K562 (cell line): ENCODE data around the gene AKIRIN1.

Experiments
- CREBBP ChIP-seq: IDR thresholded peaks from one replicate; pipeline ENCODE4 v1.6.1; 2012; ENCODE audit warnings: low read depth, mild to moderate bottlenecking, control low read depth, inconsistent platforms, low read length
- EGR1 ChIP-seq: fragments of 450-650 bp; conservative IDR thresholded peaks from 2 replicates; pipeline ENCODE4 v1.6.1; 2017; ENCODE audit warnings: mild to moderate bottlenecking
- PML ChIP-seq: IDR thresholded peaks from 2 replicates; pipeline ENCODE4 v1.6.1; 2012; ENCODE audit warnings: low read length, inconsistent platforms
- POLR2B ChIP-seq: fragments of 450-650 bp; IDR thresholded peaks from 2 replicates; pipeline ENCODE4 v1.6.1; 2018; ENCODE audit warnings: low read depth; ENCODE audit not compliant: partially characterized antibody

DNA sequence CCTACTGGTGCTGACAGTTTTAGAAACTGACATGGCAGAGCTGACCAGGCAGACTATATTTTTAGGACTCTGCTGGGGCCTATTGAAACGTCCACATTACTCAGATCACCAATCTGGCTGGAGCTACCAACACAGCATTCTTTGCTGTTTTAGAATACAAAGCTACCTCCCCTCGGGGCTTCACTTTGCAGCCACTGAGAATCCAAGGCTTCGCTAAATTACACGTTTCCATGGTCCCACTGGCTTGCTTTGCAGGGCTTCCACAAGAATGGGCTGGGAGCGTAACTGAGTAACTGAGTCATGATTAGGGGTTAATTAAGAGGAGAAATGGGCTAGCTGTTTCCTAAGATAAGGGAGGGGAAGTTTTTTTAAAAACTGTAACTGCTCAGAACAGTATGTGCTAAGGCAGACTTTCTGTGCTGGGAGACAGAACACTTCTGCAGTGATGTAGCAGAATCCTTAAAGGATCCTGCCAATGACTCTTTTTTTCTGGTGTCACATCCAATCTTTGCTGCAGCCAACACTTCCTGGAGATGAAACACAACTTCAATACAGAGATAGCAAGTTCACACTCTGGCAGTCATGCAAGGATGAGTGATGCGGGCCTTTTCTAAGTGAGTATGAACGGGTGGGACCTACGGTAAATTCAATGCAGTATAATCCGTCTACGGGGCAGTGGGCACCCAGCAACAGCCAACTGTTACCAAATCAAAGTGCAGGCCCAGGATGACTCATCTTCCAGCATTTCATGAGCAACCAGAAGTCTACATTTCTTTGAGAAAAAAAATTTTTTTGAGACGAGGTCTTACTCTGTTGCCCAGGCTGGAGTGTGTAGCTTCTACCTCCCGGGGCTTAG lies 56.5 kb downstream of the AKIRIN1 start:
- TF ChIP-seq POLR2B, result no peak
- no peak for TF ChIP-seq PML
- TF ChIP-seq EGR1, result no peak
- TF ChIP-seq CREBBP, result no peak
